ENCODE results near the gene SLC6A19. TPM values are rescaled to one million over a fixed set of nuclear protein-coding genes. Genes with fewer than 3 reads are reported as not detected.
A peak's percentile ranks its signal among the peaks of the same experiment; 100 is the strongest.

SLC6A19 gene
- total RNA-seq, 4 donors from 2014 or later, result under 0.01 TPM; not detected in 3

- H3K27ac ChIP-seq, result no peak overlapping the region
- H3K4me1 ChIP-seq, result peaks cover 0 to 15% (median 5%) of the 10 kb centered on the region in 4 donors
- 90% methylated on average over 2 of the region's 9 CpGs; no CpG with 5 or more reads in 1 of the 2 donors for WGBS, 2 donors
- H3K9me3 ChIP-seq, result no peaks in the 10 kb centered on the region
- H3K27me3 ChIP-seq, result peaks cover 0 to 7% of the 10 kb centered on the region in 2 donors
- no peak for DNase-seq (ENCODE audit: low spot score in 2 of 2)
- H3K36me3 ChIP-seq, result no peaks in the 10 kb centered on the region
- no peak overlapping the region for H3K4me3 ChIP-seq
- TF ChIP-seq EP300 (IDR thresholded peaks at IDR 0.05) (no peak), CTCF (IDR thresholded peaks at IDR 0.05) (no peak), POLR2A (IDR thresholded peaks at IDR 0.05) (no peak)
Measured at GRCh38 chr5:1179383-1179715, 22.0 kb upstream of the SLC6A19 start.

DNA sequence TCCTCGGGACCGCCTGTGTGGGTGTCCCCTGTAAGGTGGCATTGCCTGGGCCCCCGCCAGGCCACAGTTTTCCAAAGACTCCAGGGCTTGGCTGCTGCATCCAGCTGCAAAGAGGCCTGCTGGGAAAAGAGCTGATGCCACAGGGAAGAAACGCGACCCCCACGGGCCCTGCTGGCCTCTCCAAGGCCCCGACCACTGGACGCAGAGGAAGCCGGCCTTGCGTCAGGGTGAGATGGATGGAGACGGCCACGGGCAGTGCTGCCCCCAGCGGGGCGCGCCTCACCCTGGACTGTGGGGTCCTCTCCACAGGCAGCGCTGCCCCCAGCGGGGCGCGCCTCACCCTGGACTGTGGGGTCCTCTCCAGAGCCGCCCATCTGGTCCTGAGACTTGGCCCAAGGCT is 21.3 kb upstream of the SLC6A19 start:
- H3K27ac ChIP-seq, result no peak overlapping the region
- TF ChIP-seq CTCF (IDR thresholded peaks at IDR 0.05) (no peak), POLR2A (IDR thresholded peaks at IDR 0.05) (no peak), EP300 (IDR thresholded peaks at IDR 0.05) (no peak)
- 90 to 96% methylated on average over 4 to 11 of the region's 20 CpGs for WGBS, 2 donors
- peaks cover 0 to 15% (median 5%) of the 10 kb centered on the region in 4 donors for H3K4me1 ChIP-seq
- no peaks in the 10 kb centered on the region for H3K36me3 ChIP-seq
- DNase-seq (ENCODE audit: low spot score in 2 of 2), result no peak
- H3K27me3 ChIP-seq, result peaks cover 0 to 7% of the 10 kb centered on the region in 2 donors
- no peaks in the 10 kb centered on the region for H3K9me3 ChIP-seq
- H3K4me3 ChIP-seq, result no peak overlapping the region

GRCh38 chr5:1180841-1181271 is 20.5 kb upstream of the SLC6A19 start:
- TF ChIP-seq EP300 (IDR thresholded peaks at IDR 0.05) (no peak), CTCF (IDR thresholded peaks at IDR 0.05) (no peak), POLR2A (IDR thresholded peaks at IDR 0.05) (no peak)
- Histone ChIP-seq H3K36me3 (no peaks in the 10 kb centered on the region), H3K4me3 (no peak overlapping the region), H3K27me3 (peaks cover 0 to 7% of the 10 kb centered on the region in 2 donors), H3K9me3 (no peaks in the 10 kb centered on the region), H3K27ac (no peak overlapping the region), H3K4me1 (peaks cover 0 to 15% (median 5%) of the 10 kb centered on the region in 4 donors)
- DNase-seq (ENCODE audit: low spot score in 2 of 2), result no peak
- 66 to 80% methylated on average over 17 to 19 of the region's 20 CpGs for WGBS, 2 donors

- Histone ChIP-seq H3K4me3 (no peak overlapping the region), H3K27me3 (peaks cover 0 to 7% of the 10 kb centered on the region in 2 donors), H3K9me3 (no peaks in the 10 kb centered on the region), H3K4me1 (peaks cover 0 to 15% (median 5%) of the 10 kb centered on the region in 4 donors), H3K36me3 (no peaks in the 10 kb centered on the region), H3K27ac (peak overlapping the region in 1 of 4 donors; percentile 54)
- WGBS, 2 donors, result 67 to 72% methylated on average over 27 of the region's 27 CpGs
- TF ChIP-seq CTCF (IDR thresholded peaks at IDR 0.05) (no peak), EP300 (IDR thresholded peaks at IDR 0.05) (no peak), POLR2A (IDR thresholded peaks at IDR 0.05) (no peak)
- no peak for DNase-seq (ENCODE audit: low spot score in 2 of 2)
Measured at GRCh38 chr5:1181451-1182359, 19.7 kb upstream of the SLC6A19 start.

GRCh38 chr5:1182360-1182632 is 19.1 kb upstream of the SLC6A19 start:
- TF ChIP-seq POLR2A (IDR thresholded peaks at IDR 0.05) (no peak), CTCF (IDR thresholded peaks at IDR 0.05) (no peak), EP300 (IDR thresholded peaks at IDR 0.05) (no peak)

More at GRCh38 chr5:1182360-1182632, 19.1 kb upstream of the SLC6A19 start:
- Histone ChIP-seq H3K9me3 (no peaks in the 10 kb centered on the region), H3K4me1 (peaks cover 0 to 15% (median 5%) of the 10 kb centered on the region in 4 donors), H3K36me3 (no peaks in the 10 kb centered on the region), H3K27me3 (peaks cover 0 to 8% of the 10 kb centered on the region in 2 donors), H3K4me3 (no peak overlapping the region), H3K27ac (peak overlapping the region in 3 of 4 donors; percentile 28 to 66 (median 54))
- 83 to 85% methylated on average over 7 of the region's 7 CpGs for WGBS, 2 donors
- no peak for DNase-seq (ENCODE audit: low spot score in 2 of 2)

Measured in tibial nerve (tissue), 4 donors.